Lower leg skin (tissue), 4 donors: ENCODE data around the gene UMODL1. TPM values are rescaled to one million over a fixed set of nuclear protein-coding genes. Genes with fewer than 3 reads are reported as not detected.

Experiments
- DNase-seq, 2 donors: peaks; one replicate each; pipeline ENCODE4 v3.0.0-alpha.2; 2019; ENCODE audit warnings: low spot score in 2 of 2
- H3K4me3 ChIP-seq: fragments of 200-600 bp; sonication (generic); 2 replicates; pipeline ENCODE4 v1.5.1; 2017; ENCODE audit warnings: mild to moderate bottlenecking, low read depth; ENCODE audit not compliant: poor library complexity, severe bottlenecking
- CTCF ChIP-seq, 3 donors: fragments of 450-650 bp; IDR thresholded peaks; one replicate each; pipeline ENCODE4 v1.5.1; 2016; ENCODE audit warnings: antibody characterized with exemption in 3 of 3, mild to moderate bottlenecking in 3 of 3, moderate library complexity in 2 of 3
- POLR2A ChIP-seq, 2 donors: fragments of 450-650 bp; IDR thresholded peaks; one replicate each; pipeline ENCODE4 v1.6.1; 2016 to 2017; ENCODE audit warnings: antibody characterized with exemption in 2 of 2, mild to moderate bottlenecking in 1 of 2, moderate library complexity in 1 of 2
- WGBS, 2 donors: methylation state at CpG; one replicate each; pipeline ENCODE4 v1.1.5; 2018; 5-methylcytosine and 5-hydroxymethylcytosine counted together
- intact Hi-C: fragments of 100-400 bp; cut with DNase I; formaldehyde crosslinking; loops from one replicate; pipeline ENCODE4 v1.15.0; 2023; ENCODE audit warnings: low total_unique reads
- total RNA-seq, 4 donors: library from RNA; depleted of rRNA; stranded (reverse); fragments of >200 nt; gene quantifications; one replicate each; pipeline ENCODE4 v1.1.0, GENCODE V29; 2016

Gene UMODL1
- under 1 TPM in 1 of 4 donors, not detected in 3; 0.23 TPM for total RNA-seq

GRCh38 chr21:42071146-42071737, at the start of gene UMODL1:
TSS of gene UMODL1 (plus strand) at chr21:42071317. CDS start at chr21:42071317, 0 bp downstream.
- no peak within 1 kb of the TSS for H3K4me3 ChIP-seq
- intact Hi-C loops, result no loop called here
- WGBS, 2 donors, result 89 to 91% methylated on average over 11 to 13 of the region's 13 CpGs
- TF ChIP-seq POLR2A (IDR thresholded peaks at IDR 0.05) (no peak), CTCF (IDR thresholded peaks at IDR 0.05) (no peak)
- no peak for DNase-seq

DNA sequence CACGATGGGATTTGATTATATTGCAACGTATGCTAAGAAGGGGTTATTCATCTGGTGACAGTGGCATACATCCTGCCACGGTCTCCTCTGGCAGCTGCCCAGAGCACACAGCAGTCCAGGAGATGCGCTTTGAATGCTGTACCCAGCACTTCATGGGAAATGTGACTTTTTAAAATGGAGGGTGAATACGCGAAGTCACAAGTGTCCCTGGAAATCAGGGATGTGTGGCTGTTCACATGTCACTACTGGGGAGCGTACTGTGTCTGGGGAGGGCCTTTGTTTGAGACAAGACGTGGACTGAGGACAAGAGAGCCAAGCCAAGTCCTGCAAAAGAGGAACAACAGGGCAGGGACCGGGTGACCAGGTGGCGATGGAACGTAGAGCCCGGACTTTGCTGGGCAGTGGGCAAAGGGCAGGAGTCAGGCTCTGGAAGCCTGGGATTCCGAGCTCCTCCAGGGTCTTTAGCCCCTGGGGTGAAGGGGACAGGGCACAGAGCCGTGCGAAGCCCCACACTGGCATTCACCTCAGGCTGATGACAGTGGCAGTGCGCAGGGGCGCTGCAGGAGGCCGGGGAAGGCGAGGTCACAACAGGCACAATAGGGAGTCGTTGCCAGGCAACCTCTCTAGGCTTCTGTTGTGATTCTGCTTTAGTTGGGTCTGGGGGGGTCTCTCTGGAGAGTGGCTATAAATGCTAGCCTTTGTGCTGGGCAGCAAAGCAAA, 49.6 kb upstream of the UMODL1 start:
- intact Hi-C loops, result no loop called here
- no peak overlapping the region for H3K4me3 ChIP-seq
- no peak for TF ChIP-seq POLR2A (IDR thresholded peaks at IDR 0.05)
- TF ChIP-seq CTCF (IDR thresholded peaks at IDR 0.05), result no peak
- no peak for DNase-seq
- WGBS, 2 donors, result 72 to 73% methylated on average over 20 of the region's 20 CpGs

- intact Hi-C loops, result no loop called here
- WGBS, 2 donors, result 75% methylated on average over 12 of the region's 12 CpGs
- DNase-seq, result no peak
- no peak overlapping the region for H3K4me3 ChIP-seq
- no peak for TF ChIP-seq POLR2A (IDR thresholded peaks at IDR 0.05)
- no peak for TF ChIP-seq CTCF (IDR thresholded peaks at IDR 0.05)
Observed at GRCh38 chr21:42022091-42022430, 49.1 kb upstream of the UMODL1 start.

DNA sequence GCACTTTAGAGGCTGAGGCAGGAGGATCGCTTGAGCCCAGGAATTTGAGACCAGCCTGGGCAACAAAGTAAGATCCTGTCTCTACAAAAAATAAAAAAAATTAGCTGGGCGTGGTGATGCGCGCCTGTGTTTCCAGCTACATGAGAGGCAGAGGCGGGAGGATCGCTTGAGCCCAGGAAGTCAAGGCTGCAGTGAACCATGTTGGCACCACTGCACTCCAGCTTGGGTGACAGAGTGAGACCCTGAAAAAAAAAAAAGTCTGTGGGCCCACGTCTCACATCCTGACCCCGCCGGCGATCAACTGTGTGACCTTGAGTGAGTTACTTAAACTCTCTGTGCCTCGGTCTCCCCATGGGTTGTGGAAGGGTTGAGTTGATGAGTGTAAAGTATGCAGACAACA, 48.2 kb upstream of the UMODL1 start:
- no peak for DNase-seq
- 96 to 97% methylated on average over 11 of the region's 11 CpGs for WGBS, 2 donors
- TF ChIP-seq POLR2A (IDR thresholded peaks at IDR 0.05) (no peak), CTCF (IDR thresholded peaks at IDR 0.05) (no peak)
- intact Hi-C loops, result no loop called here
- no peak overlapping the region for H3K4me3 ChIP-seq

GRCh38 chr21:42025376-42026081, 45.6 kb upstream of the UMODL1 start:
- 76 to 84% methylated on average over 12 of the region's 12 CpGs for WGBS, 2 donors
- no peak overlapping the region for H3K4me3 ChIP-seq
- DNase-seq, result no peak
- intact Hi-C loops, result no loop called here
- no peak for TF ChIP-seq POLR2A (IDR thresholded peaks at IDR 0.05)
- no peak for TF ChIP-seq CTCF (IDR thresholded peaks at IDR 0.05)
